ENCODE data around the gene SLC26A6.

The SLC26A6 gene

DNA sequence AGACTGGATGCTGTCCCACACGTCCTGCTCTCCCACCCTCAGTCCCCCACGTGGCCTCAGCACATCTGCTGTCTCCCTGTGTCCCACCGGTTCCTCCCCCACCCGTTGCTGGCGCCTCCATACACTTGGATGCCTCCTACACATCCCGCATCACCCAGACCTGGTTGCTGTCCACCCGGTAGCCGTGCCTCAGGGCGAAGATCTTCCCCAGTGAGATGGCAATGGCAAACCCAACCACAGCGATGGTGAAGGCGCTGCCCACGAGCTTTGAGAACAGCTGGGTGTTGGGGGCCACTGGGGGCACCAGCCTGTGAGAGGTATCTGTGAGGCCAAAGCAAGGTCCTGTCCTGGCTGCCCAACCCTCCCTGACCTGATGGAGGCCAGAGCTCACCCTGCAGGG lies 4.4 kb downstream of the SLC26A6 start:
- Histone ChIP-seq H3K4me3 (ENCODE audit: extremely low read depth, insufficient read depth, low read length, poor library complexity, severe bottlenecking) (no peak overlapping the region), H3K36me3 (ENCODE audit: control insufficient read depth, insufficient read depth, low read length) (peaks cover 83% of the 10 kb centered on the region), H3K27ac (ENCODE audit: low read depth, low read length, severe bottlenecking) (no peak overlapping the region), H3K4me1 (ENCODE audit: control insufficient read depth, insufficient read depth, low read length, poor library complexity, severe bottlenecking) (peaks cover 6% of the 10 kb centered on the region), H3K9me3 (ENCODE audit: control insufficient read depth, low read length) (no peaks in the 10 kb centered on the region)
- 98 to 100% methylated on average over 7 to 12 of the region's 12 CpGs for WGBS, 2 experiments (ENCODE audit: insufficient coverage in 2 of 2)

DNA sequence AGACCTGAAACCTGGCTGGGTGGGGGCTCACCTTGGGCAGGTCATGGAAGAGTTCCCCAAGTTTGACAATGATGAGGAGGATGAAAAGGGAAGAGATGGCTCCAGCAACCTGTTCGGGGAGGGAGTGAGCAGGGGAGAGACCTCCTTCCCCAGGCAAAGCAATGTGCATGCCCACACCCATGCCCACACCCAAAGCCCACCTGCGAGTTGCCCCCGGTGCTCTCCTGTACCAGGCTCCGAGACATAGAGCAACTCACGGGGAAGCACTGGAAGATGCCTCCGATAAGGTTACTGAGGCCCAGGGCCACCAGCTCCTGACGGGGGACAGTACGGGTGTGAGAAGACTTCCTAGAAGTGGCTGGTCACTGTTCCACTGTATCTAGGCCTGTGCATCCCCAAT lies 4.9 kb downstream of the SLC26A6 start:
- peaks cover 88% of the 10 kb centered on the region for H3K36me3 ChIP-seq (ENCODE audit: control insufficient read depth, insufficient read depth, low read length)
- WGBS, 2 experiments (ENCODE audit: insufficient coverage in 2 of 2) = 98 to 100% methylated on average over 4 to 5 of the region's 8 CpGs
- H3K27ac ChIP-seq (ENCODE audit: low read depth, low read length, severe bottlenecking) = no peak overlapping the region
- H3K4me1 ChIP-seq (ENCODE audit: control insufficient read depth, insufficient read depth, low read length, poor library complexity, severe bottlenecking) = peaks cover 6% of the 10 kb centered on the region
- H3K4me3 ChIP-seq (ENCODE audit: extremely low read depth, insufficient read depth, low read length, poor library complexity, severe bottlenecking) = no peak overlapping the region
- no peaks in the 10 kb centered on the region for H3K9me3 ChIP-seq (ENCODE audit: control insufficient read depth, low read length)

DNA sequence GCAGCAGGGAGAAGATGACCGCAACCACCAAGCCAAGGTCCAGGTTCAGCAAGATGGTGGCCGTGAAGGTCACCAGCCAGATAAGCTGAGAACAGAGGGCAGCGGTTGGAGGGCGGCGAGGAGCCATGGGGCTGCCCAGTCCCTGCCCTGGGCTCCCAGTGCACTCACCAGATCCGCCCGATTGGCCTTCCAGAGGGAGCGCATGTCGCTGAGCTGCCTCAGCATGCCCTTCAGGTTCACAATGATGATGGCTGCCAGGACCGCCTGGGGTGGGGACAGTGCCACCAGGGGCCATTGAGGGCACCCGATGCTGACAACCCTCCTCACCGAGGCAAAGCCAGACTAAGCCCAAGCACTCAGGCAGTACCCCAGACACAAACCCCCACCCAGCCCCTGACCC lies 5.4 kb downstream of the SLC26A6 start:
- Histone ChIP-seq H3K27ac (ENCODE audit: low read depth, low read length, severe bottlenecking) (no peak overlapping the region), H3K36me3 (ENCODE audit: control insufficient read depth, insufficient read depth, low read length) (peaks cover 93% of the 10 kb centered on the region), H3K4me1 (ENCODE audit: control insufficient read depth, insufficient read depth, low read length, poor library complexity, severe bottlenecking) (peaks cover 6% of the 10 kb centered on the region), H3K4me3 (ENCODE audit: extremely low read depth, insufficient read depth, low read length, poor library complexity, severe bottlenecking) (no peak overlapping the region), H3K9me3 (ENCODE audit: control insufficient read depth, low read length) (no peaks in the 10 kb centered on the region)
- 94 to 95% methylated on average over 10 to 11 of the region's 12 CpGs for WGBS, 2 experiments (ENCODE audit: insufficient coverage in 2 of 2)

DNA sequence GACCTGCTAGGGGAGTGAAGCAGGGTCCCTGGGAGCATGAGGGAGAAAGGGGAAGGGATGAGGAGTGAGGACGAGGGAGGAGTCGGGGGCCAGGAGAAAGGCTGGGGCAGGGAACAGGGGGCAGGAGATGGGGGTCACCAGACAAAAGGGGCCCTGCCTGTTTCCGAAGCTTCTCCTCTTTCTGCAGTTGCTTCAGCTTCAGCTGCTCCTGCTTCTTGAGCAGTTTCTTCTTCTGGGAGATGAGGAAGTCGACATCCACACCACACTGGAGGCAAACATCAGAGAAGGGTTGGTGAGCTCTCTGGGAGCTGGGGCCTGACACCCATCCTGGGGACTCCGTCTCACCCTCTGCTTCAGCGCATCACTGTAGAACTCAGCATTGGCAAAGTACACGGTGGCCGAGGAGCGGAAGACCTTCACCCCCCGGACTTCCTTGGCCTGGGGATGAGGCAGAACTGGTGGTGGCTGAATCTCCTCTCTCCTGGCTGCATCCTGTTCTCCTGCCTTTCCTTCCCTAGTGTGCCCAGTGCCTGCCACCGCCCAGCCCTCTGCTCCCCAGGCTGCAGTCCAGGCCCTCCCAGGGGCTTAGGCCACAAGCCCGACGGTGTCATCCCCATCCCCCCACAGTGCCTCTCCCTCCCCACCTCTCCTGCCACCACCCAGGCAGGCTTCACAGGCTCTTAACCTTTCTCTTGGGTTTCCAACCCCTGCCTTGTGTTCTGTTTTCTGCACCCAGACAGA lies 6.8 kb downstream of the SLC26A6 start:
- Histone ChIP-seq H3K4me3 (ENCODE audit: extremely low read depth, insufficient read depth, low read length, poor library complexity, severe bottlenecking) (no peak overlapping the region), H3K36me3 (ENCODE audit: control insufficient read depth, insufficient read depth, low read length) (peaks cover 97% of the 10 kb centered on the region), H3K9me3 (ENCODE audit: control insufficient read depth, low read length) (no peaks in the 10 kb centered on the region), H3K4me1 (ENCODE audit: control insufficient read depth, insufficient read depth, low read length, poor library complexity, severe bottlenecking) (no peaks in the 10 kb centered on the region), H3K27ac (ENCODE audit: low read depth, low read length, severe bottlenecking) (no peak overlapping the region)
- WGBS, 2 experiments (ENCODE audit: insufficient coverage in 2 of 2) = 96 to 97% methylated on average over 9 to 13 of the region's 13 CpGs

DNA sequence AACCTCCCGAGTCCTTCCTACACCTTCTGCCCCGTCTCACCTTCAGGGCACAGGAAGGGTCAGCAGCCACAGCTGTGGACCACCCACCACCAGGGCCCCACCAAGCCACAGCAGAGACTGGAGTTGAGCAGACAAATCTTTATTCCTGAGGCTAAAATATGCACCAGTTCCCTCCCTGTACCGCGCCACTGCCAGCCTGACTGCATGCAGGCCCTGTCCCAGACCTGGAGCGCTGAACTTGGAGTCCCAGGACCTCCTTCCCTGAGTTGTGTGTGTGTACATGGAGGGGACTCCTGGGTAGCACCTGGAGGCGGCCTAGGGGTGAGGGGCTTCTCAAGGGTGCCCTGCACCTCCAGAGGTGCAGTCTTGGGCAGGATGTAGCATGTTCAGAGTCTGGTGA lies 9.7 kb downstream of the SLC26A6 start:
- no peaks in the 10 kb centered on the region for H3K9me3 ChIP-seq (ENCODE audit: control insufficient read depth, low read length)
- no peak overlapping the region for H3K4me3 ChIP-seq (ENCODE audit: extremely low read depth, insufficient read depth, low read length, poor library complexity, severe bottlenecking)
- WGBS, 2 experiments (ENCODE audit: insufficient coverage in 2 of 2) = 100% methylated on average over 1 to 4 of the region's 6 CpGs
- no peaks in the 10 kb centered on the region for H3K4me1 ChIP-seq (ENCODE audit: control insufficient read depth, insufficient read depth, low read length, poor library complexity, severe bottlenecking)
- peaks cover 74% of the 10 kb centered on the region for H3K36me3 ChIP-seq (ENCODE audit: control insufficient read depth, insufficient read depth, low read length)
- H3K27ac ChIP-seq (ENCODE audit: low read depth, low read length, severe bottlenecking) = no peak overlapping the region

DNA sequence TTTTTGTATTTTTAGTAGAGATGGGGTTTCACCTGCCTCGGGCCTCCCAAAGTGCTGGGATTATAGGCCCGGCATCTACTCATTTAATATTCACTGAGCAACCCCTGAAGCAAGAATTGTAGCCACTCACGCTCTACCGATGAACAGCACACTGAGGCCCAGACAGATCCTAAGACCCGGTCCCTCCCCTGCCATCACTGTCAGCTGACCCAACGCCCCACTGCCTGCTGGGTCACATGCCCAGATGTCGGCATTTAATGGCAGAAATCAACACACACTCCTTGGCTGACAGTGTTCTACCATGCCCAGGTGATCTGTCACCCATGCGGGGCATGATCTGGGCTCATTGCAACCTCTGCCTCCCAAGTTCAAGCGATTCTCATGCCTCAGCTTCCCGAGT lies 10.5 kb downstream of the SLC26A6 start:
- Histone ChIP-seq H3K9me3 (ENCODE audit: control insufficient read depth, low read length) (no peaks in the 10 kb centered on the region), H3K4me3 (ENCODE audit: extremely low read depth, insufficient read depth, low read length, poor library complexity, severe bottlenecking) (no peak overlapping the region), H3K27ac (ENCODE audit: low read depth, low read length, severe bottlenecking) (no peak overlapping the region), H3K4me1 (ENCODE audit: control insufficient read depth, insufficient read depth, low read length, poor library complexity, severe bottlenecking) (no peaks in the 10 kb centered on the region), H3K36me3 (ENCODE audit: control insufficient read depth, insufficient read depth, low read length) (peaks cover 65% of the 10 kb centered on the region)
- 96 to 98% methylated on average over 9 of the region's 10 CpGs for WGBS, 2 experiments (ENCODE audit: insufficient coverage in 2 of 2)

DNA sequence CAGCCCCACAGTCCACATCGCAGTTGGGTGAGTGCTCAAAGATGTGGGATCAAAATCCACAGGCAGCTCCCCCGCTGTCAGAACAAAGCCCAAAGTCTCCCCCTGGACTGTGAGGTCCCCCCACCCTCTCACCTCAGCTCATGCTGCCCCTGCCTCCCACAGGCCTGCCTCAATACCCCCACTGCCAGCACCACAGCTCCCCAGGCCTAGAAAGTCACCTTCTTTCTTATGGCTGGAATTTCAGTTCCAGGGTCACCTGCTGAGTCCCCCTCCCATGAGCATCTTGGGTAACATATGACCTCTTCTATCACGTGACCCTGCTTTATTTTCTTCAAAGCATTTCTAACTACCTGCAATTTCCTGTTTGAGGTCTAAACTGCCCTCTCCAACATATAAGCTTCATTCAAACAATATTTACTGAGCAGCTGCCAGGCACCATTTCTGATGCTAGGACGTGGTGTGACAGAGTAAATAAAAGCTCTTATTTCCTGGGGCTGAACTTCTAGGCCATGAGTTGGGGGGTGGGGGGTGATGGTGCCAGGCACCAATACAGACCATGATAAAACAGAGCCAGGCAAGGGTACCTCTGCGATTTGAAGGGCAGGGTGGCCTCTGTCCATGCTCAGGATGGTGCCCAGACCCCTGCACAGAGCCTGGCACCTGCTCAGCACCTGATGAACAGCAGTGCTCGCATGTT lies 11.3 kb downstream of the SLC26A6 start:
- Histone ChIP-seq H3K4me1 (ENCODE audit: control insufficient read depth, insufficient read depth, low read length, poor library complexity, severe bottlenecking) (no peaks in the 10 kb centered on the region), H3K4me3 (ENCODE audit: extremely low read depth, insufficient read depth, low read length, poor library complexity, severe bottlenecking) (no peak overlapping the region), H3K9me3 (ENCODE audit: control insufficient read depth, low read length) (no peaks in the 10 kb centered on the region), H3K27ac (ENCODE audit: low read depth, low read length, severe bottlenecking) (no peak overlapping the region), H3K36me3 (ENCODE audit: control insufficient read depth, insufficient read depth, low read length) (peaks cover 58% of the 10 kb centered on the region)
- 90 to 93% methylated on average over 3 to 4 of the region's 6 CpGs for WGBS, 2 experiments (ENCODE audit: insufficient coverage in 2 of 2)

DNA sequence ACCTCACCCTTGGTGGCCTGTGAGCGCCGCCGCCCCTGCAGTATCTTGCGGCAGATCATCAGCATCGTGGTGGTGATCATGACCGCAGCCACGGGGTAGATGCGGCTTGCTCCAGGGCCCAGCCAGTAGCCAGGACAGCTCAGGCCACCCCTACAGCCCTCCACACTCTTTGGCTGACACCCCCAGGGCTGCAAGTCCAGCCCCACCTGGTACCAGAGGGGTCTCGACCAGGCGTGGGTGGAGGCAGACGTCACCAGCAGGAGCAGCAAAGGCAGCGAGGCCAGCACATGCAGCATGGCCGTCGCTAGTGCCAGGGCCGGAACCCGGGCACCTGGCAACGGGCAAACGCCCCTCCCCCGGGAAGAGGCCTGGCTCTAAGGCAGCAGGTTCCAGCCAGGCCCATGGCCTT lies 13.8 kb downstream of the SLC26A6 start, which contains the start of gene TMEM89:
Gene TMEM89, minus strand, starts transcription at position 309 of the 409 bp plus-strand sequence. Its CDS starts 13 bp downstream, at position 296.
- Histone ChIP-seq H3K36me3 (ENCODE audit: control insufficient read depth, insufficient read depth, low read length) (peaks cover 32% of the 10 kb centered on the region), H3K27ac (ENCODE audit: low read depth, low read length, severe bottlenecking) (no peak within 1 kb of the TSS), H3K9me3 (ENCODE audit: control insufficient read depth, low read length) (peaks cover 13% of the 10 kb centered on the region), H3K4me3 (ENCODE audit: extremely low read depth, insufficient read depth, low read length, poor library complexity, severe bottlenecking) (no peak within 1 kb of the TSS), H3K4me1 (ENCODE audit: control insufficient read depth, insufficient read depth, low read length, poor library complexity, severe bottlenecking) (no peaks in the 10 kb centered on the region)
- 93 to 99% methylated on average over 12 to 19 of the region's 19 CpGs for WGBS, 2 experiments (ENCODE audit: insufficient coverage in 2 of 2)

DNA sequence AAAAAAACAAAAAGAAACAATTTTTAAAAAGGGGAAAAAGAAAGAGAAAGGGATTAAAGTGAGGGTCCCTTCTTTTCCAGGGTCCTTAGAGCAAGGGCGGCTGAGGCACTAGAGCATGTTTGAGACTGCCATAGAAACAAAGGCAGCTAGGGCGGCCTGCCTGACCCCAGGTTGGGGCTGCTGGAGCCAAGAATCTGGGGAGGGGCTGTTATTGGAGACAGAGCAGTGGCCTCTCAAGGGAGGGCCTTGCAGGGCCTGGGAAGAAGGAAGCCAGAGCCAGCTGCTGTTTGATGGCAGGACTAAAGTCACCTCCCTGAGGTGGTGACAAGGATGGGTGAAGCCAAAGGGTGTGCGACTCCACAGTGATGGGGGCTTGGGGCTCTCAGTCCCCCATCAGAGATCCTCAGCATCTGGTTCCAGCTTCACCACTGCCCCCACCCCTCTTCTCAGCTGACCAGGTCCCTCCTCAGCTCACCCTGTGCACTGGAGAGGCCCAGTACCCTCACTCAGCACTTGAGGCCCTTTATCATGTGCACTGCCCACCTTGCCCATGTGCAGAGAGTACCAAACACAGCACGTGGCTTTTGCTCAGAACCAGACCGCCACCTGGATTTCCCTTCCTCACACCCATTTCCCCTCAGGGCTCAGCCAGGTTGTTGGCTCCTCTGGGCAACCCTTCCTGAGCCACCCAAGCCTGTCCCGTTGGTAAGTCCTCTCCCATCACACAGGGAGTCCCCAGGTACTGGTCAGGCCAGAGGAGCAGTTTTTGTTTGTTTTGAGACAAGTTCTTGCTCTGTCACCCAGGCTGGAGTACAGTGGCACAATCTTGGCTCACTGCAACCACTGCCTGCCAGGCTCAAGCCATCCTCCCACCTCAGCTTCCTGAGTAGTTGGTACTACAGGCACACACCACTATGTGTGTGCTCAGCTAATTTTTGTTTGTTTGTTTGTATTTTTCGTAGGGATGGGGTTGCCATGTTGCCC lies 15.4 kb downstream of the SLC26A6 start:
- H3K4me3 ChIP-seq (ENCODE audit: extremely low read depth, insufficient read depth, low read length, poor library complexity, severe bottlenecking) = no peak overlapping the region
- WGBS, 2 experiments (ENCODE audit: insufficient coverage in 2 of 2) = 95 to 96% methylated on average over 5 of the region's 7 CpGs
- peaks cover 16% of the 10 kb centered on the region for H3K36me3 ChIP-seq (ENCODE audit: control insufficient read depth, insufficient read depth, low read length)
- peaks cover 19% of the 10 kb centered on the region for H3K9me3 ChIP-seq (ENCODE audit: control insufficient read depth, low read length)
- H3K4me1 ChIP-seq (ENCODE audit: control insufficient read depth, insufficient read depth, low read length, poor library complexity, severe bottlenecking) = no peaks in the 10 kb centered on the region
- no peak overlapping the region for H3K27ac ChIP-seq (ENCODE audit: low read depth, low read length, severe bottlenecking)

DNA sequence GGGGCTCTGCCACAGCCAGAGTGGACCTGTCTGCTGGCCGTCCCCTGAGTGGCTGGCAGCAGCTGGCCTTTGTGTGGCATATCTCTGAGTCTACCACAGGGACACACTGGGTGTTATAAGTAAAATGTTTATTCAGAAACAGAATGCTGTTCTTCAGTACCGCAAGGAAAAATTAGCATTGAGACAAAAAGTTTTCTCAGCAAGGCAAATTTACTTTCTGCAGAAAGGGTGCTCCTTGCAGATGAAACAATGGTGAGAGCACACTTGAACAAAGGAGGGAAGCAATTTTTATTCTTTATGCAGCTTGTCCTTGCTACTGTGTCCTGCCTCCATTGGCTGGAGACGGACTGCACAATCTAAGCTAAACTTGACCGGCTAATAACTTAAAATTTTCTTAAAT lies 17.7 kb downstream of the SLC26A6 start:
- peaks cover 5% of the 10 kb centered on the region for H3K36me3 ChIP-seq (ENCODE audit: control insufficient read depth, insufficient read depth, low read length)
- 94 to 100% methylated on average over 2 of the region's 4 CpGs for WGBS, 2 experiments (ENCODE audit: insufficient coverage in 2 of 2)
- no peak overlapping the region for H3K27ac ChIP-seq (ENCODE audit: low read depth, low read length, severe bottlenecking)
- peaks cover 19% of the 10 kb centered on the region for H3K9me3 ChIP-seq (ENCODE audit: control insufficient read depth, low read length)
- H3K4me1 ChIP-seq (ENCODE audit: control insufficient read depth, insufficient read depth, low read length, poor library complexity, severe bottlenecking) = no peaks in the 10 kb centered on the region
- H3K4me3 ChIP-seq (ENCODE audit: extremely low read depth, insufficient read depth, low read length, poor library complexity, severe bottlenecking) = no peak overlapping the region
